IMR-90 (cell line): ENCODE results near the gene MAN1A2. TPM values are rescaled to one million over a fixed set of nuclear protein-coding genes. Genes with fewer than 3 reads are reported as not detected.

Experiments
- ATAC-seq: fragments of 200-7000 bp; cut with Tn5 transposase; 2 replicates; pipeline ENCODE4 v1.9.1; 2020; ENCODE audit warnings: low read depth, mild to moderate bottlenecking, moderate library complexity
- BruUV-seq: library from RNA; stranded (reverse); fragments of 400-500 nt; replicated peaks from 2 replicates; lab custom pipeline; 2021; lab: Mats Ljungman, UMichigan
- CTCF ChIA-PET: fragments of 300-600 bp; formaldehyde crosslinking; extraction: SDS; loops from one replicate; lab custom pipeline; 2021; ENCODE audit warnings: antibody characterized with exemption; lab: Yijun Ruan, JAX
- POLR2A ChIA-PET: fragments of 300-600 bp; sonication (Branson Sonifier 250); formaldehyde crosslinking; loops from one replicate; lab custom pipeline; 2022; ENCODE audit warnings: antibody characterized with exemption; ENCODE audit not compliant: unreplicated experiment; lab: Charles Lee
- DNase-seq: peaks from one replicate; pipeline ENCODE4 v3.0.0; 2013
- H2AFZ ChIP-seq: replicated peaks from 2 replicates; pipeline ENCODE3; 2013; ENCODE audit warnings: low read length, mild to moderate bottlenecking; ENCODE audit not compliant: poor library complexity
- H2AK5ac ChIP-seq: 2 replicates; pipeline ENCODE4 v1.6.1; 2013; ENCODE audit warnings: low read depth, low read length, inconsistent platforms
- H2AK9ac ChIP-seq: replicated peaks from 2 replicates; pipeline ENCODE3; 2013; ENCODE audit warnings: mild to moderate bottlenecking, low read depth, low read length, moderate library complexity; ENCODE audit not compliant: poor library complexity
- H2BK120ac ChIP-seq: 2 replicates; pipeline ENCODE4 v1.6.1; 2013; ENCODE audit warnings: low read depth, low read length, inconsistent platforms
- H2BK15ac ChIP-seq: 3 replicates; pipeline ENCODE4 v1.6.1; 2013; ENCODE audit warnings: low read depth, low read length, inconsistent platforms
- H2BK20ac ChIP-seq: 2 replicates; pipeline ENCODE4 v1.6.1; 2013; ENCODE audit warnings: low read depth, mild to moderate bottlenecking, inconsistent platforms, low read length, moderate library complexity
- H2BK5ac ChIP-seq: 2 replicates; pipeline ENCODE4 v1.6.1; 2013; ENCODE audit warnings: mild to moderate bottlenecking, low read depth, low read length, inconsistent platforms; ENCODE audit not compliant: poor library complexity, severe bottlenecking
- H3K14ac ChIP-seq: replicated peaks from 2 replicates; pipeline ENCODE4 v1.6.1; 2013; ENCODE audit warnings: low read depth, low read length, inconsistent platforms
- H3K18ac ChIP-seq: 2 replicates; pipeline ENCODE4 v1.6.1; 2013; ENCODE audit warnings: low read depth, low read length, control low read depth
- H3K23ac ChIP-seq: 2 replicates; pipeline ENCODE4 v1.6.1; 2013; ENCODE audit warnings: low read depth, low read length, inconsistent platforms
- H3K27ac ChIP-seq: 2 replicates; pipeline ENCODE4 v1.5.1; 2013; ENCODE audit warnings: mild to moderate bottlenecking, control low read depth, low read length; ENCODE audit not compliant: insufficient read depth
- H3K27me3 ChIP-seq: 2 replicates; pipeline ENCODE4 v1.6.1; 2013; ENCODE audit warnings: low read length; ENCODE audit not compliant: control insufficient read depth, insufficient read depth
- H3K36me3 ChIP-seq: 2 replicates; pipeline ENCODE4 v1.6.1; 2013; ENCODE audit warnings: low read length, mixed read lengths; ENCODE audit not compliant: control insufficient read depth, insufficient read depth
- H3K4ac ChIP-seq: 2 replicates; pipeline ENCODE4 v1.6.1; 2013; ENCODE audit warnings: low read depth, low read length, inconsistent platforms
- H3K4me1 ChIP-seq: 2 replicates; pipeline ENCODE4 v1.6.1; 2013; ENCODE audit warnings: low read length, mixed read lengths; ENCODE audit not compliant: control insufficient read depth, insufficient read depth
- H3K4me2 ChIP-seq: 2 replicates; pipeline ENCODE4 v1.6.1; 2013; ENCODE audit warnings: low read depth, mild to moderate bottlenecking, control low read depth, low read length, moderate library complexity
- H3K4me3 ChIP-seq: 2 replicates; pipeline ENCODE4 v1.5.1; 2013; ENCODE audit warnings: low read depth, mild to moderate bottlenecking, control low read depth, low read length, moderate library complexity; ENCODE audit not compliant: insufficient read depth
- H3K56ac ChIP-seq: 2 replicates; pipeline ENCODE4 v1.6.1; 2013; ENCODE audit warnings: low read length, inconsistent platforms; ENCODE audit not compliant: insufficient read depth; ENCODE audit errors: extremely low read depth
- H3K79me1 ChIP-seq, 2 experiments: 2 replicates each; pipeline ENCODE4 v1.6.1; 2013; ENCODE audit warnings: low read length in 2 of 2, inconsistent platforms in 1 of 2, low read depth in 1 of 2
- H3K9ac ChIP-seq: 2 replicates; pipeline ENCODE4 v1.6.1; 2013; ENCODE audit warnings: low read depth, low read length, control low read depth
- H3K9me1 ChIP-seq: 2 replicates; pipeline ENCODE4 v1.6.1; 2013; ENCODE audit warnings: low read length, inconsistent platforms; ENCODE audit not compliant: insufficient read depth
- H3K9me3 ChIP-seq: 2 replicates; pipeline ENCODE4 v1.6.1; 2013; ENCODE audit warnings: low read length; ENCODE audit not compliant: control insufficient read depth, insufficient read depth
- H4K20me1 ChIP-seq: 2 replicates; pipeline ENCODE4 v1.6.1; 2013; ENCODE audit warnings: low read length, inconsistent platforms; ENCODE audit not compliant: insufficient read depth
- H4K5ac ChIP-seq: 2 replicates; pipeline ENCODE4 v1.6.1; 2013; ENCODE audit warnings: mild to moderate bottlenecking, low read depth, low read length, control low read depth
- H4K8ac ChIP-seq, 2 experiments: 2 replicates each; pipeline ENCODE4 v1.6.1; 2013; ENCODE audit warnings: low read depth in 2 of 2, low read length in 2 of 2, control low read depth in 1 of 2, inconsistent platforms in 1 of 2
- H4K91ac ChIP-seq: 2 replicates; pipeline ENCODE4 v1.6.1; 2013; ENCODE audit warnings: low read depth, low read length, inconsistent platforms; ENCODE audit not compliant: insufficient read depth
- CHD1 ChIP-seq: IDR thresholded peaks from 2 replicates; pipeline ENCODE4 v1.6.1; 2012; ENCODE audit warnings: low read depth, low read length, improper control_type of control experiment
- CTCF ChIP-seq: conservative IDR thresholded peaks from 2 replicates; pipeline ENCODE4 v1.5.1; 2012; ENCODE audit warnings: mild to moderate bottlenecking, low read depth, low read length, improper control_type of control experiment
- RCOR1 ChIP-seq: IDR thresholded peaks from 2 replicates; pipeline ENCODE4 v1.6.1; 2012; ENCODE audit warnings: mild to moderate bottlenecking, low read length, improper control_type of control experiment; ENCODE audit not compliant: insufficient replicate concordance
- WGBS, 2 experiments: methylation state at CpG; one replicate each; pipeline versions ENCODE4 v1.1.5 to v1.1.7; 2013; ENCODE audit warnings: missing lambda C conversion rate in 2 of 2; ENCODE audit not compliant: insufficient read length in 1 of 2; ENCODE audit errors: extremely low coverage in 2 of 2; 5-methylcytosine and 5-hydroxymethylcytosine counted together
- dilution Hi-C: fragments of 300-500 bp; cut with HindIII; formaldehyde crosslinking; loops from one replicate; pipeline ENCODE4 v1.14.3; 2018; ENCODE audit warnings: low sequenced_read_pairs; ENCODE audit not compliant: unreplicated experiment
- in situ Hi-C: fragments of 300-500 bp; cut with MboI; formaldehyde crosslinking; loops from 3 replicates; pipeline ENCODE4 v1.14.3; 2019; ENCODE audit warnings: low sequenced_read_pairs, inconsistent platforms, mixed read lengths
- intact Hi-C: fragments of 100-400 bp; cut with micrococcal nuclease; formaldehyde crosslinking; loops from 2 replicates; pipeline ENCODE4 v1.10.0; 2022
- polyA plus RNA-seq, 3 experiments: library from polyadenylated mRNA; depleted of rRNA; stranded (reverse); fragments of >200 nt; gene quantifications; 2 replicates each; pipeline ENCODE4 v1.2.3, GENCODE V29; 2012; ENCODE audit warnings: low replicate concordance in 1 of 3
- total RNA-seq: library from RNA; depleted of rRNA; stranded (reverse); fragments of >200 nt; gene quantifications from 2 replicates; pipeline ENCODE4 v1.2.3, GENCODE V29; 2012

The MAN1A2 gene
- total and polyA plus RNA-seq, 2 of the 4 experiments (the other 2 are of a cell fraction) = 12.4 to 29.4 TPM

- H4K5ac ChIP-seq = no peak overlapping the region
- H3K18ac ChIP-seq = no peak overlapping the region
- no peak overlapping the region for H2BK20ac ChIP-seq
- ChIA-PET POLR2A (no interaction called here), CTCF (interaction anchor here (0.8 kb wide), 1 partner anchor 73 kb away, joined by 3 read pairs; no protein-coding TSS in a partner anchor)
- no peaks in the 10 kb centered on the region for H3K4me1 ChIP-seq
- no peak overlapping the region for H2AK5ac ChIP-seq
- intact Hi-C loops (no loop called here), in situ Hi-C loops (no loop called here), dilution Hi-C loops (no loop called here)
- no peaks in the 10 kb centered on the region for H3K27me3 ChIP-seq
- no peak overlapping the region for H4K91ac ChIP-seq
- no peak for DNase-seq
- H3K27ac ChIP-seq = no peak overlapping the region
- ATAC-seq = no peak
- H4K8ac ChIP-seq = no peak overlapping the region
- BruUV-seq = no TSS peak
- no peak for TF ChIP-seq CTCF
- TF ChIP-seq CHD1 = no peak
- no peak for TF ChIP-seq RCOR1
- H2AFZ ChIP-seq = no peak overlapping the region
- H2BK120ac ChIP-seq = no peak overlapping the region
- no peak overlapping the region for H3K56ac ChIP-seq
- 0 out of 2 replicates have a peak, but pooled peaks cover 5% of the 10 kb centered on the region for H4K20me1 ChIP-seq
- peaks cover 16% of the 10 kb centered on the region in 2 experiments for H3K79me1 ChIP-seq
- H3K4me2 ChIP-seq = no peak overlapping the region
- H3K14ac ChIP-seq = no peak overlapping the region
- H3K23ac ChIP-seq = no peak overlapping the region
- H3K9me1 ChIP-seq = no peaks in the 10 kb centered on the region
- no peak overlapping the region for H2BK15ac ChIP-seq
- no peak overlapping the region for H3K9ac ChIP-seq
- peaks cover 3% of the 10 kb centered on the region; the same call in 1 of the 2 replicates for H3K36me3 ChIP-seq
- H3K4ac ChIP-seq = no peak overlapping the region
- WGBS, 2 experiments = no CpG with 5 or more reads among the region's 3 CpGs
- no peak overlapping the region for H2AK9ac ChIP-seq
- no peak overlapping the region for H3K4me3 ChIP-seq
- no peaks in the 10 kb centered on the region for H3K9me3 ChIP-seq
- H2BK5ac ChIP-seq = no peak overlapping the region
Measured at GRCh38 chr1:117413412-117413811, 46.2 kb downstream of the MAN1A2 start.
